Measurements from ENCODE around the gene ZFAND5.

The ZFAND5 gene

GRCh38 chr9:72364679-72365524 lies at the start of gene ZFAND5:
Gene ZFAND5 (minus strand): TSS chr9:72365208. CDS start chr9:72360778, 4,430 bp downstream.
- H3K4me3 ChIP-seq (ENCODE audit: low read length): peak within 1 kb of the TSS; percentile 100
- H3K27ac ChIP-seq (ENCODE audit: low read length): peak within 1 kb of the TSS; percentile 90
- peak within 1 kb of the TSS; percentile 99 for H3K9ac ChIP-seq (ENCODE audit: low read depth, low read length)
- peaks cover 18% of the 10 kb centered on the region; the same call in 1 of the 2 replicates for H3K4me1 ChIP-seq (ENCODE audit: insufficient read depth, low read length)
- H3K27me3 ChIP-seq (ENCODE audit: insufficient read depth, low read length): no peaks in the 10 kb centered on the region
- no peaks in the 10 kb centered on the region for H3K9me3 ChIP-seq (ENCODE audit: insufficient read depth, low read depth, low read length)
- peaks cover 40% of the 10 kb centered on the region for H3K36me3 ChIP-seq (ENCODE audit: insufficient read depth, low read depth, low read length)

DNA sequence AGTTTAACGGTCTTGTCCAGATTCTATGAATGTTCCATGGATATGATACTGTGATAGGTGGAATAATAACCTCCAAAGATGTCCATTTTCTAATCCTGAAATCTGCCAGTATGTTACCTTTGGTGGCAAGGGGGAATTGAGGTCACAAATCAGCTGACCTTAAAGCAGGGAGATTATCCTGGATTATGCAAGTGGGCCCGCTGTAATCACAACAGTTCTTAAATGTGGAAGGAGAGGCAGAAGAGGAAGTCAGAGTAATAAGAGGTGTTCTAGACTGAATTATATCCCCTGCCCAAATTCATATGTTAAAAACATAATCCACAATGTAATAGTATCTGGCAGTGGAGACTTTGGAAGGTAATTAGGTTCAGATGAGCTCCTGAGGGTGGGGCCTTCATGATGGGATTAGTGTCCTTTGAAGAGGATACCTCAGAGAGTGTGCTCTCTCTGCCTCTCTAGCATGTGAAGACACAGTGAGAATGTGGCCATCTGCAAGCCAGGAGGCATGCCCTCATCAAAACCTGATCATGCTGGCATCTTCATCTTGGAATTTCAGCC lies 47.6 kb upstream of the ZFAND5 start:
- Histone ChIP-seq H3K4me3 (ENCODE audit: low read length) (no peak overlapping the region), H3K27ac (ENCODE audit: low read length) (no peak overlapping the region), H3K9me3 (ENCODE audit: insufficient read depth, low read depth, low read length) (no peaks in the 10 kb centered on the region), H3K27me3 (ENCODE audit: insufficient read depth, low read length) (no peaks in the 10 kb centered on the region), H3K4me1 (ENCODE audit: insufficient read depth, low read length) (no peaks in the 10 kb centered on the region), H3K36me3 (ENCODE audit: insufficient read depth, low read depth, low read length) (no peaks in the 10 kb centered on the region), H3K9ac (ENCODE audit: low read depth, low read length) (no peak overlapping the region)

- H3K27me3 ChIP-seq (ENCODE audit: insufficient read depth, low read length): no peaks in the 10 kb centered on the region
- H3K27ac ChIP-seq (ENCODE audit: low read length): no peak overlapping the region
- H3K9ac ChIP-seq (ENCODE audit: low read depth, low read length): no peak overlapping the region
- no peaks in the 10 kb centered on the region for H3K36me3 ChIP-seq (ENCODE audit: insufficient read depth, low read depth, low read length)
- H3K4me1 ChIP-seq (ENCODE audit: insufficient read depth, low read length): no peaks in the 10 kb centered on the region
- H3K9me3 ChIP-seq (ENCODE audit: insufficient read depth, low read depth, low read length): no peaks in the 10 kb centered on the region
- H3K4me3 ChIP-seq (ENCODE audit: low read length): no peak overlapping the region
Observed at GRCh38 chr9:72410214-72410613, 45.2 kb upstream of the ZFAND5 start.

DNA sequence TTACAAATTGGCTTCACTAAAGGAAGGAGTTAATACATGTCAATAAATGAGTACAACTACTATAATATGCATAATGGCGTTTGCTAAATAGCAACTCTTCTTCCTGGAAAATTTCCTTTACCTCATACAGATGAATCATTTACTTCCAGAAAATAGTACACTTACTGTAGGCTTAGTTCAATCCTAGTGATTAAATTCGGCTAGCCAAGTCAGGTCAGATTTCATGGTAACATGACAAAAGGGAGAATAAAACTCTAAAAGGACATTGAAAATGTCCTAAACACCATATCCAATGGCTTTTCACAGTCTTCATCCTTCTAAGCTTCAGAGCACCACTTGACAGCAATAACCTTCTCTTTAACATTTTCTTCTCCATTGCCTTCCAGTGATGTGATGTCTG lies 42.1 kb upstream of the ZFAND5 start:
- no peaks in the 10 kb centered on the region for H3K9me3 ChIP-seq (ENCODE audit: insufficient read depth, low read depth, low read length)
- no peak overlapping the region for H3K27ac ChIP-seq (ENCODE audit: low read length)

GRCh38 chr9:72402744-72403143 lies 37.7 kb upstream of the ZFAND5 start:
- no peaks in the 10 kb centered on the region; the same call in 1 of the 2 replicates for H3K4me1 ChIP-seq (ENCODE audit: insufficient read depth, low read length)
- no peak overlapping the region for H3K27ac ChIP-seq (ENCODE audit: low read length)
- no peaks in the 10 kb centered on the region for H3K36me3 ChIP-seq (ENCODE audit: insufficient read depth, low read depth, low read length)
- H3K9ac ChIP-seq (ENCODE audit: low read depth, low read length): no peak overlapping the region
- no peak overlapping the region for H3K4me3 ChIP-seq (ENCODE audit: low read length)
- no peaks in the 10 kb centered on the region for H3K9me3 ChIP-seq (ENCODE audit: insufficient read depth, low read depth, low read length)
- no peaks in the 10 kb centered on the region for H3K27me3 ChIP-seq (ENCODE audit: insufficient read depth, low read length)

More for the DNA sequence above, 42.1 kb upstream of the ZFAND5 start:
- H3K36me3 ChIP-seq (ENCODE audit: insufficient read depth, low read depth, low read length): no peaks in the 10 kb centered on the region
- H3K4me3 ChIP-seq (ENCODE audit: low read length): no peak overlapping the region
- no peaks in the 10 kb centered on the region for H3K4me1 ChIP-seq (ENCODE audit: insufficient read depth, low read length)
- H3K27me3 ChIP-seq (ENCODE audit: insufficient read depth, low read length): no peaks in the 10 kb centered on the region
- no peak overlapping the region for H3K9ac ChIP-seq (ENCODE audit: low read depth, low read length)

- Histone ChIP-seq H3K27ac (ENCODE audit: low read length) (no peak overlapping the region), H3K9me3 (ENCODE audit: insufficient read depth, low read depth, low read length) (no peaks in the 10 kb centered on the region), H3K36me3 (ENCODE audit: insufficient read depth, low read depth, low read length) (no peaks in the 10 kb centered on the region), H3K4me3 (ENCODE audit: low read length) (no peak overlapping the region), H3K4me1 (ENCODE audit: insufficient read depth, low read length) (no peaks in the 10 kb centered on the region; the same call in 1 of the 2 replicates), H3K9ac (ENCODE audit: low read depth, low read length) (no peak overlapping the region), H3K27me3 (ENCODE audit: insufficient read depth, low read length) (no peaks in the 10 kb centered on the region)
Observed at GRCh38 chr9:72401396-72401795, 36.4 kb upstream of the ZFAND5 start.

GRCh38 chr9:72400866-72401265 lies 35.9 kb upstream of the ZFAND5 start:
- H3K9ac ChIP-seq (ENCODE audit: low read depth, low read length): no peak overlapping the region
- no peak overlapping the region for H3K27ac ChIP-seq (ENCODE audit: low read length)
- H3K27me3 ChIP-seq (ENCODE audit: insufficient read depth, low read length): no peaks in the 10 kb centered on the region
- no peaks in the 10 kb centered on the region for H3K9me3 ChIP-seq (ENCODE audit: insufficient read depth, low read depth, low read length)
- H3K4me3 ChIP-seq (ENCODE audit: low read length): no peak overlapping the region
- no peaks in the 10 kb centered on the region; the same call in 1 of the 2 replicates for H3K4me1 ChIP-seq (ENCODE audit: insufficient read depth, low read length)
- H3K36me3 ChIP-seq (ENCODE audit: insufficient read depth, low read depth, low read length): no peaks in the 10 kb centered on the region

DNA sequence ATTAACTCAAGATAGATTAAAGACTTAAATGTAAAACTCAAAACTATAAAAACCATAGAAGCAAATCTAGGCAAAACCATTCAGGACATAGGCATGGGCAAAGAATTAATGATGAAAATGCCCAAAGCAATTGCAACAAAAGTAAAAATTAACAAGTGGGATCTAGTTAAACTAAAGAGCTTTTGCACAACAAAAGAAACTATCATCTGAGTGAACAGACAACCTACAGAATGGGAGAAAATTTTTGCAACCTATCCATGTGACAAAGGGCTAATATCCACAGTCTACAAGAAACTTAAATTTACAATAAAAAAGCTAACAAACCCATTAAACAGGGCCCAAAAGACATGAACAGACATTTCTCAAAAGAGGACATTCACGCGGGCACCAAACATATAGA lies 34.4 kb upstream of the ZFAND5 start:
- H3K36me3 ChIP-seq (ENCODE audit: insufficient read depth, low read depth, low read length): no peaks in the 10 kb centered on the region
- H3K4me1 ChIP-seq (ENCODE audit: insufficient read depth, low read length): no peaks in the 10 kb centered on the region; the same call in 1 of the 2 replicates
- no peak overlapping the region for H3K4me3 ChIP-seq (ENCODE audit: low read length)

DNA sequence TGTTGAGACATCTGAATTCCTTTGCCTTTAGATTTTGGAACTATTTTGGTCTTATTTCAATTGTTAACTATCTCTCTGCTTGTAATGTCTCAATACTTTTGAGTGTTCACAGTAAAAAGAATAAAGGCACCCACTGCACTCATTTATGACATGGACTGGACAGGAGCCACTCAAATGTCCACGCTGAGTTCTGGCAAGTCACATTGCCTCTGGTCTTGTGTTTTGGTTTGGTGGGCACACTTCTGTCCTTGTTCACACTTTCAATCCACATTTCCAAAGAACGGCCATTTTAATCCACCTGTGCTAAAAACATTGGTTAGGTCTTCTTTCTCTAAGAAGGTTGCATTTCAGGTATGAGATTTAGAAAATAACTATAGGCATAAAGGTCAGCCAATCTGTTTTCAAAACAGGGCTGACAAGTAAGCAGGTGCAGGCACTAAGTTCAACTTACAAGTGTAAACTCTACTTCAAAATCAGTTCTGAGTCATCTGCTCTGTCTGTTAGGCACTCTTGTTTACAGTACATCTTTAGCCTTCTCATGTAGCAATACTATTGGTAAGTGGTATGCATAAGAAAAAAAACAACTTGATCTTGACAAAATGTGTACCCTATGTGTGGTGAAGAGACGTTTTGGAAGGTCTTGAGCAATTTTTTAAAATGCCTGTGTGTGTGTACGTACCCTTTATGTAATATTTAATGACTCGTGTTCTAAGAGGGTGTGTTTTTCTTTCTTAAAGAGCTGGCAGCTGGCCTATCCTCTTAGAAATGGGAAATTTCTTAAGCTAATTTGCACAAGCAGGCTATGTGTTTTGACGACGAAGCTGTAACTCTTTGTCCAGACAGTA lies 31.5 kb upstream of the ZFAND5 start:
- no peaks in the 10 kb centered on the region for H3K9me3 ChIP-seq (ENCODE audit: insufficient read depth, low read depth, low read length)
- H3K27me3 ChIP-seq (ENCODE audit: insufficient read depth, low read length): no peaks in the 10 kb centered on the region
- no peak overlapping the region for H3K9ac ChIP-seq (ENCODE audit: low read depth, low read length)
- H3K27ac ChIP-seq (ENCODE audit: low read length): no peak overlapping the region
- no peaks in the 10 kb centered on the region for H3K36me3 ChIP-seq (ENCODE audit: insufficient read depth, low read depth, low read length)
- H3K4me1 ChIP-seq (ENCODE audit: insufficient read depth, low read length): peaks cover 4% of the 10 kb centered on the region; the same call in 1 of the 2 replicates
- H3K4me3 ChIP-seq (ENCODE audit: low read length): no peak overlapping the region

More for the DNA sequence above, 34.4 kb upstream of the ZFAND5 start:
- no peak overlapping the region for H3K9ac ChIP-seq (ENCODE audit: low read depth, low read length)
- no peak overlapping the region for H3K27ac ChIP-seq (ENCODE audit: low read length)
- H3K9me3 ChIP-seq (ENCODE audit: insufficient read depth, low read depth, low read length): no peaks in the 10 kb centered on the region
- H3K27me3 ChIP-seq (ENCODE audit: insufficient read depth, low read length): no peaks in the 10 kb centered on the region

- H3K36me3 ChIP-seq (ENCODE audit: insufficient read depth, low read depth, low read length): no peaks in the 10 kb centered on the region
- H3K9ac ChIP-seq (ENCODE audit: low read depth, low read length): no peak overlapping the region
- no peak overlapping the region for H3K27ac ChIP-seq (ENCODE audit: low read length)
Observed at GRCh38 chr9:72394066-72394465, 29.1 kb upstream of the ZFAND5 start.

GRCh38 chr9:72390907-72391306 lies 25.9 kb upstream of the ZFAND5 start:
- no peaks in the 10 kb centered on the region for H3K27me3 ChIP-seq (ENCODE audit: insufficient read depth, low read length)
- H3K9me3 ChIP-seq (ENCODE audit: insufficient read depth, low read depth, low read length): peaks cover 3% of the 10 kb centered on the region; the same call in 1 of the 2 replicates
- no peak overlapping the region for H3K27ac ChIP-seq (ENCODE audit: low read length)
- H3K4me1 ChIP-seq (ENCODE audit: insufficient read depth, low read length): 0 out of 2 replicates have a peak, but pooled peaks cover 4% of the 10 kb centered on the region
- H3K9ac ChIP-seq (ENCODE audit: low read depth, low read length): no peak overlapping the region
- no peak overlapping the region for H3K4me3 ChIP-seq (ENCODE audit: low read length)
- H3K36me3 ChIP-seq (ENCODE audit: insufficient read depth, low read depth, low read length): no peaks in the 10 kb centered on the region

More at GRCh38 chr9:72394066-72394465, 29.1 kb upstream of the ZFAND5 start:
- Histone ChIP-seq H3K9me3 (ENCODE audit: insufficient read depth, low read depth, low read length) (peaks cover 3% of the 10 kb centered on the region; the same call in 1 of the 2 replicates), H3K4me1 (ENCODE audit: insufficient read depth, low read length) (0 out of 2 replicates have a peak, but pooled peaks cover 4% of the 10 kb centered on the region), H3K27me3 (ENCODE audit: insufficient read depth, low read length) (no peaks in the 10 kb centered on the region), H3K4me3 (ENCODE audit: low read length) (no peak overlapping the region)

Measured in iPS-20b (cell line).